Neural progenitor cell (in vitro differentiated cells): ENCODE results near the gene SOAT1.

ENCODE experiments used
- CTCF ChIP-seq: fragments of 200-600 bp; sonication (generic); IDR thresholded peaks from 2 replicates; pipeline ENCODE4 v1.5.1; 2017; ENCODE audit warnings: antibody characterized with exemption, mild to moderate bottlenecking
- EZH2 ChIP-seq: fragments of 200-600 bp; sonication (generic); IDR thresholded peaks from 2 replicates; pipeline ENCODE4 v1.6.1; 2017; ENCODE audit warnings: antibody characterized with exemption, mild to moderate bottlenecking, moderate library complexity

DNA sequence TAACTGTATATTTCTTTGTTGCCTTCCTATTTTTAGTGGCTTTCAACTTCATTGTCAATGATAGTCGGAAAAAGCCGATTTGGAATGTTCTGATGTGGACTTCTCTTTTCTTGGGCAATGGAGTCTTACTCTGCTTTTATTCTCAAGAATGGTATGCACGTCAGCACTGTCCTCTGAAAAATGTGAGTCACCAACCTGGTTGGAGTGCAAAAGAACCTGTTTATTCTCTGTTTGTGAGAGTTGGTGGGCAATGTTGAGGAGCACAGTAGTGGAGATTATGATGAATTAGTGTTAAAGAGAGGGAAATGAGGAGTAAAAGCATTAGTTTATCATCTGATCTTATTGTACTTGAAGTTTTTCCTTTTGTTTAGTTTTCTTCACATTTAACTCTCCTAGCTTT, 57.7 kb downstream of the SOAT1 start:
- TF ChIP-seq CTCF: no peak
- no peak for TF ChIP-seq EZH2
